Measurements from ENCODE around the gene TYK2. TPM values are rescaled to one million over a fixed set of nuclear protein-coding genes. Genes with fewer than 3 reads are reported as not detected.
A peak's percentile ranks its signal among the peaks of the same experiment; 100 is the strongest.

TYK2 gene
- total and polyA plus RNA-seq, 2 of the 13 experiments (the other 11 are each of a cell fraction or from before 2014, with no cell fraction given) = 38.8 to 60.1 TPM

DNA sequence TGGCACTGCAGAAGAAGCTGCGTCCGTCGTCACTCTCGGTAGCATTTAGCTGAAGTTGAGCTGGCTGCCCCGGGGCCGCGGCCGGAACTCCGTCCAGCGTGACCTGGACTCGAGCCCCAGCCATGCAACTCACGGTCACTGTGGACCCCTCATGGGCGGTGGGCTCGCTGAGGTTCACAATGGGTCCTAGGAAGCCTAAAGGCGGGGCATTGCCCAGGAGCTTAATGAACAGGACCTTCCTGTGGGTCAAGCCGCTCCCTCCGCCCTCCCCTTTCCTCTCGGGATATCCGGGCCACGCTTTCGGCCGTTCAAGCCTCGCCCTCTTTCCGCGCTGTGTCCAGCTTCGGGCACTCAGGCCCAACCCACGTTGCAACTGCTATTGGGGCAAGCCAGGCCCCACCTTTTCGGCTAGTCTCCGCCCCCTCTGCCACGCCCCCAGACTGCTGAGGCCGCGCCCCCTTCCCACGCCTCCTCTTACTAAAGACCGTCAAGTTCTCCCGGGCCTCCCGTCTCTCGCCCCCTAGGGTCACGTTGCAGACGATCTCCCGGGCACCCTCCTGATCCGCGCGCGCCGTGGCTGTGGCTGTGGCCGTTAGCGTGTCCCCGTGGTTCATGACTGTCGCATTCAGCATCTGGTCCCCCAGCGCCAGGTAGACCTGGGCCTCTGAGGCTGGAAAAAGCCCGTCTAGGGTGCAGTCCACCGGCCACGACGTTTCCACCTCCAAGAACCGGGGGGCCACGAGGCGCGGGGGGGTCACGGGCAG, 45.6 kb downstream of the TYK2 start (continued):
- TF ChIP-seq ZNF20 (CRISPR knock-in tag; IDR thresholded peaks at IDR 0.05) = no peak
- TF ChIP-seq, protein P1, sequence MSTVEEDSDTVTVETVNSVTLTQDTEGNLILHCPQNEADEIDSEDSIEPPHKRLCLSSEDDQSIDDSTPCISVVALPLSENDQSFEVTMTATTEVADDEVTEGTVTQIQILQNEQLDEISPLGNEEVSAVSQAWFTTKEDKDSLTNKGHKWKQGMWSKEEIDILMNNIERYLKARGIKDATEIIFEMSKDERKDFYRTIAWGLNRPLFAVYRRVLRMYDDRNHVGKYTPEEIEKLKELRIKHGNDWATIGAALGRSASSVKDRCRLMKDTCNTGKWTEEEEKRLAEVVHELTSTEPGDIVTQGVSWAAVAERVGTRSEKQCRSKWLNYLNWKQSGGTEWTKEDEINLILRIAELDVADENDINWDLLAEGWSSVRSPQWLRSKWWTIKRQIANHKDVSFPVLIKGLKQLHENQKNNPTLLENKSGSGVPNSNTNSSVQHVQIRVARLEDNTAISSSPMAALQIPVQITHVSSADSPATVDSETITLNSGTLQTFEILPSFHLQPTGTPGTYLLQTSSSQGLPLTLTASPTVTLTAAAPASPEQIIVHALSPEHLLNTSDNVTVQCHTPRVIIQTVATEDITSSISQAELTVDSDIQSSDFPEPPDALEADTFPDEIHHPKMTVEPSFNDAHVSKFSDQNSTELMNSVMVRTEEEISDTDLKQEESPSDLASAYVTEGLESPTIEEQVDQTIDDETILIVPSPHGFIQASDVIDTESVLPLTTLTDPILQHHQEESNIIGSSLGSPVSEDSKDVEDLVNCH (CRISPR knock-in tag; IDR thresholded peaks at IDR 0.05) = no peak
- TF ChIP-seq ZNF781 (CRISPR knock-in tag; IDR thresholded peaks at IDR 0.05; ENCODE audit: borderline replicate concordance, not compliant biosample characterization) = no peak
- TF ChIP-seq RORA (CRISPR knock-in tag; IDR thresholded peaks at IDR 0.05) = no peak
- TF ChIP-seq, protein P2, sequence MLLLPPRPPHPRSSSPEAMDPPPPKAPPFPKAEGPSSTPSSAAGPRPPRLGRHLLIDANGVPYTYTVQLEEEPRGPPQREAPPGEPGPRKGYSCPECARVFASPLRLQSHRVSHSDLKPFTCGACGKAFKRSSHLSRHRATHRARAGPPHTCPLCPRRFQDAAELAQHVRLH (CRISPR knock-in tag; IDR thresholded peaks at IDR 0.05; ENCODE audit: borderline replicate concordance, low read depth) = no peak
- no peak for TF ChIP-seq ZNF569 (CRISPR knock-in tag; IDR thresholded peaks at IDR 0.05; ENCODE audit: borderline replicate concordance)
- TF ChIP-seq PHF21A (CRISPR knock-in tag; IDR thresholded peaks at IDR 0.05) = 0 out of 2 replicates have a peak, but pooled peaks have one; percentile 44
- TF ChIP-seq NFE2 (CRISPR knock-in tag; IDR thresholded peaks at IDR 0.05) = no peak
- TF ChIP-seq, protein P3, sequence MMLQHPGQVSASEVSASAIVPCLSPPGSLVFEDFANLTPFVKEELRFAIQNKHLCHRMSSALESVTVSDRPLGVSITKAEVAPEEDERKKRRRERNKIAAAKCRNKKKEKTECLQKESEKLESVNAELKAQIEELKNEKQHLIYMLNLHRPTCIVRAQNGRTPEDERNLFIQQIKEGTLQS (CRISPR knock-in tag; IDR thresholded peaks at IDR 0.05) = no peak
- TF ChIP-seq, protein P4, sequence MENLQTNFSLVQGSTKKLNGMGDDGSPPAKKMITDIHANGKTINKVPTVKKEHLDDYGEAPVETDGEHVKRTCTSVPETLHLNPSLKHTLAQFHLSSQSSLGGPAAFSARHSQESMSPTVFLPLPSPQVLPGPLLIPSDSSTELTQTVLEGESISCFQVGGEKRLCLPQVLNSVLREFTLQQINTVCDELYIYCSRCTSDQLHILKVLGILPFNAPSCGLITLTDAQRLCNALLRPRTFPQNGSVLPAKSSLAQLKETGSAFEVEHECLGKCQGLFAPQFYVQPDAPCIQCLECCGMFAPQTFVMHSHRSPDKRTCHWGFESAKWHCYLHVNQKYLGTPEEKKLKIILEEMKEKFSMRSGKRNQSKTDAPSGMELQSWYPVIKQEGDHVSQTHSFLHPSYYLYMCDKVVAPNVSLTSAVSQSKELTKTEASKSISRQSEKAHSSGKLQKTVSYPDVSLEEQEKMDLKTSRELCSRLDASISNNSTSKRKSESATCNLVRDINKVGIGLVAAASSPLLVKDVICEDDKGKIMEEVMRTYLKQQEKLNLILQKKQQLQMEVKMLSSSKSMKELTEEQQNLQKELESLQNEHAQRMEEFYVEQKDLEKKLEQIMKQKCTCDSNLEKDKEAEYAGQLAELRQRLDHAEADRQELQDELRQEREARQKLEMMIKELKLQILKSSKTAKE (CRISPR knock-in tag; IDR thresholded peaks at IDR 0.05; ENCODE audit: borderline replicate concordance) = no peak
- TF ChIP-seq ZMYM2 (CRISPR knock-in tag; IDR thresholded peaks at IDR 0.05) = no peak
- peak; percentile 34; the same call in 1 of the 2 replicates for TF ChIP-seq MTA1 (CRISPR knock-in tag; IDR thresholded peaks at IDR 0.05; ENCODE audit: borderline replicate concordance)
- TF ChIP-seq DR1 (CRISPR knock-in tag; IDR thresholded peaks at IDR 0.05) = peak; percentile 88
- TF ChIP-seq MYC (CRISPR knock-in tag; IDR thresholded peaks at IDR 0.05; ENCODE audit: borderline replicate concordance) = peak; percentile 87; the same call in 1 of the 2 replicates
- 0 out of 2 replicates have a peak, but pooled peaks have one; percentile 17 for TF ChIP-seq ZNF12 (CRISPR knock-in tag; IDR thresholded peaks at IDR 0.05)
- no peak for TF ChIP-seq ZEB1 (IDR thresholded peaks at IDR 0.05; ENCODE audit: insufficient replicate concordance, low read depth)
- TF ChIP-seq RBAK (CRISPR knock-in tag; IDR thresholded peaks at IDR 0.05) = no peak
- TF ChIP-seq ZNF703 (CRISPR knock-in tag; IDR thresholded peaks at IDR 0.05; ENCODE audit: borderline replicate concordance) = no peak
- peak; percentile 99 for TF ChIP-seq ZC3H13 (CRISPR knock-in tag; IDR thresholded peaks at IDR 0.05)
- TF ChIP-seq ATRX (CRISPR knock-in tag; IDR thresholded peaks at IDR 0.05; ENCODE audit: borderline replicate concordance) = no peak
- TF ChIP-seq ASH2L (IDR thresholded peaks at IDR 0.05; ENCODE audit: insufficient read length, low read depth, low read length) = no peak
- TF ChIP-seq ZNF24 (IDR thresholded peaks at IDR 0.05) = no peak
- TF ChIP-seq, protein P5, sequence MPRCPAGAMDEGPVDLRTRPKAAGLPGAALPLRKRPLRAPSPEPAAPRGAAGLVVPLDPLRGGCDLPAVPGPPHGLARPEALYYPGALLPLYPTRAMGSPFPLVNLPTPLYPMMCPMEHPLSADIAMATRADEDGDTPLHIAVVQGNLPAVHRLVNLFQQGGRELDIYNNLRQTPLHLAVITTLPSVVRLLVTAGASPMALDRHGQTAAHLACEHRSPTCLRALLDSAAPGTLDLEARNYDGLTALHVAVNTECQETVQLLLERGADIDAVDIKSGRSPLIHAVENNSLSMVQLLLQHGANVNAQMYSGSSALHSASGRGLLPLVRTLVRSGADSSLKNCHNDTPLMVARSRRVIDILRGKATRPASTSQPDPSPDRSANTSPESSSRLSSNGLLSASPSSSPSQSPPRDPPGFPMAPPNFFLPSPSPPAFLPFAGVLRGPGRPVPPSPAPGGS (CRISPR knock-in tag; IDR thresholded peaks at IDR 0.05) = no peak
